Breast epithelium (tissue), 3 donors: Measurements from ENCODE around the gene SOS1.

Experiments used
- POLR2A ChIP-seq: fragments of 450-650 bp; IDR thresholded peaks from one replicate; pipeline ENCODE4 v1.6.1; 2016; ENCODE audit warnings: antibody characterized with exemption, mild to moderate bottlenecking, moderate library complexity
- POLR2AphosphoS5 ChIP-seq, 3 donors: sonication (generic); formaldehyde crosslinking; IDR thresholded peaks; one replicate each; pipeline ENCODE4 v1.6.1; 2017; ENCODE audit warnings: antibody characterized with exemption in 3 of 3
- TF ChIP-seq, protein P1 (sequence below), 3 donors: fragments of 450-650 bp; IDR thresholded peaks; one replicate each; pipeline ENCODE4 v1.5.1; 2016 to 2017; ENCODE audit warnings: antibody characterized with exemption in 3 of 3, mild to moderate bottlenecking in 3 of 3, moderate library complexity in 3 of 3

DNA sequence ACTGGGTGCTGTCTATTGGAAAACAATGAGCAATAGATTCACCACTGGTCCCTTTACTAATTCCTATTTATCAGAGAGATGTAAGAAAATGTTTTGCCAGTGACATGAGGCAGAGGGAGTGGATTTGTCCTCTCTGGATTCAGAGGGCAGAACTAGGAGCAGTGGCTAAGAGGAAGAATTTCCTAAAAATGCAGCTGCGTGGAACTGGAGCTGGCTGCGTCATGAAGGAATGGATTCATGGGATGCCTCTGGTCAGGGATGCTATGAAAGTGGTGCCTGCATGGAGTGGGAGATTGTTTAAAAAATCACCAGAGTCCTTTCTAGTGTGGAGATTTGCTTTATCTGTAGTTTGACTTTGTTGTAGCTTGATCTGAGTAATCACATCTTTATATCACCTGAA lies 152.8 kb downstream of the SOS1 start:
- TF ChIP-seq POLR2AphosphoS5 (IDR thresholded peaks at IDR 0.05) (no peak), POLR2A (no peak)
- TF ChIP-seq, protein P1, sequence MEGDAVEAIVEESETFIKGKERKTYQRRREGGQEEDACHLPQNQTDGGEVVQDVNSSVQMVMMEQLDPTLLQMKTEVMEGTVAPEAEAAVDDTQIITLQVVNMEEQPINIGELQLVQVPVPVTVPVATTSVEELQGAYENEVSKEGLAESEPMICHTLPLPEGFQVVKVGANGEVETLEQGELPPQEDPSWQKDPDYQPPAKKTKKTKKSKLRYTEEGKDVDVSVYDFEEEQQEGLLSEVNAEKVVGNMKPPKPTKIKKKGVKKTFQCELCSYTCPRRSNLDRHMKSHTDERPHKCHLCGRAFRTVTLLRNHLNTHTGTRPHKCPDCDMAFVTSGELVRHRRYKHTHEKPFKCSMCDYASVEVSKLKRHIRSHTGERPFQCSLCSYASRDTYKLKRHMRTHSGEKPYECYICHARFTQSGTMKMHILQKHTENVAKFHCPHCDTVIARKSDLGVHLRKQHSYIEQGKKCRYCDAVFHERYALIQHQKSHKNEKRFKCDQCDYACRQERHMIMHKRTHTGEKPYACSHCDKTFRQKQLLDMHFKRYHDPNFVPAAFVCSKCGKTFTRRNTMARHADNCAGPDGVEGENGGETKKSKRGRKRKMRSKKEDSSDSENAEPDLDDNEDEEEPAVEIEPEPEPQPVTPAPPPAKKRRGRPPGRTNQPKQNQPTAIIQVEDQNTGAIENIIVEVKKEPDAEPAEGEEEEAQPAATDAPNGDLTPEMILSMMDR (IDR thresholded peaks at IDR 0.05) = no peak
